ENCODE data around the gene KIF26B. TPM values are rescaled to one million over a fixed set of nuclear protein-coding genes. Genes with fewer than 3 reads are reported as not detected.
"Not testable (repeated sequence)": the region's sequence is repeated elsewhere in the genome, so short reads cannot be mapped to it uniquely, and the experiment has no call there.

KIF26B gene
- total RNA-seq, 1 donor from 2014 or later: 0.49 TPM

- Histone ChIP-seq H3K4me3 (no peak overlapping the region), H3K4me1 (no peaks in the 10 kb centered on the region), H3K27ac (no peak overlapping the region), H3K36me3 (no peaks in the 10 kb centered on the region), H3K27me3 (no peaks in the 10 kb centered on the region), H3K9me3 (no peaks in the 10 kb centered on the region)
- TF ChIP-seq POLR2AphosphoS5 (IDR thresholded peaks at IDR 0.05; ENCODE audit: insufficient read depth in 1 of 2, low read depth in 1 of 2): no peak
- TF ChIP-seq CTCF (IDR thresholded peaks at IDR 0.05): no peak
- DNase-seq (ENCODE audit: extremely low spot score in 2 of 2): no peak
- intact Hi-C loops (cut with DNase I): no loop called here
Measured at GRCh38 chr1:245730801-245731200, 576.0 kb downstream of the KIF26B start.

- intact Hi-C loops (cut with DNase I); H3K27me3 ChIP-seq; H3K9me3 ChIP-seq; H3K36me3 ChIP-seq; H3K27ac ChIP-seq; H3K4me1 ChIP-seq; H3K4me3 ChIP-seq; DNase-seq (ENCODE audit: extremely low spot score in 2 of 2): not testable (repeated sequence)
Measured at GRCh38 chr1:245740336-245740735, 585.6 kb downstream of the KIF26B start.

GRCh38 chr1:245742896-245743295 lies 588.1 kb downstream of the KIF26B start:
- Histone ChIP-seq H3K27me3 (no peaks in the 10 kb centered on the region), H3K9me3 (no peaks in the 10 kb centered on the region), H3K4me1 (peaks cover 8% of the 10 kb centered on the region), H3K36me3 (no peaks in the 10 kb centered on the region), H3K4me3 (no peak overlapping the region), H3K27ac (no peak overlapping the region)
- TF ChIP-seq CTCF (IDR thresholded peaks at IDR 0.05) (no peak), POLR2A (IDR thresholded peaks at IDR 0.05) (no peak), POLR2AphosphoS5 (IDR thresholded peaks at IDR 0.05; ENCODE audit: insufficient read depth in 1 of 2, low read depth in 1 of 2) (no peak)
- no peak for DNase-seq (ENCODE audit: extremely low spot score in 2 of 2)
- intact Hi-C loops (cut with DNase I): no loop called here

- Histone ChIP-seq H3K4me3 (no peak overlapping the region), H3K4me1 (peaks cover 2% of the 10 kb centered on the region), H3K27me3 (no peaks in the 10 kb centered on the region), H3K9me3 (no peaks in the 10 kb centered on the region), H3K36me3 (no peaks in the 10 kb centered on the region), H3K27ac (no peak overlapping the region)
- intact Hi-C loops (cut with DNase I): no loop called here
- no peak for DNase-seq (ENCODE audit: extremely low spot score in 2 of 2)
- TF ChIP-seq CTCF (IDR thresholded peaks at IDR 0.05) (no peak), POLR2AphosphoS5 (IDR thresholded peaks at IDR 0.05; ENCODE audit: insufficient read depth in 1 of 2, low read depth in 1 of 2) (no peak), POLR2A (IDR thresholded peaks at IDR 0.05) (no peak)
Measured at GRCh38 chr1:245748240-245748639, 593.5 kb downstream of the KIF26B start.

- Histone ChIP-seq H3K27ac (no peak overlapping the region), H3K4me1 (no peaks in the 10 kb centered on the region), H3K27me3 (no peaks in the 10 kb centered on the region), H3K9me3 (no peaks in the 10 kb centered on the region), H3K4me3 (no peak overlapping the region), H3K36me3 (no peaks in the 10 kb centered on the region)
- DNase-seq (ENCODE audit: extremely low spot score in 2 of 2): no peak
- intact Hi-C loops (cut with DNase I): no loop called here
- TF ChIP-seq CTCF (IDR thresholded peaks at IDR 0.05): no peak
- no peak for TF ChIP-seq POLR2AphosphoS5 (IDR thresholded peaks at IDR 0.05; ENCODE audit: insufficient read depth in 1 of 2, low read depth in 1 of 2)
- no peak for TF ChIP-seq POLR2A (IDR thresholded peaks at IDR 0.05)
Measured at GRCh38 chr1:245748646-245749045, 593.9 kb downstream of the KIF26B start.

GRCh38 chr1:245749053-245749452 lies 594.3 kb downstream of the KIF26B start:
- Histone ChIP-seq H3K27ac (no peak overlapping the region), H3K4me1 (no peaks in the 10 kb centered on the region), H3K36me3 (no peaks in the 10 kb centered on the region), H3K4me3 (no peak overlapping the region), H3K9me3 (no peaks in the 10 kb centered on the region), H3K27me3 (no peaks in the 10 kb centered on the region)
- no peak for DNase-seq (ENCODE audit: extremely low spot score in 2 of 2)
- TF ChIP-seq POLR2AphosphoS5 (IDR thresholded peaks at IDR 0.05; ENCODE audit: insufficient read depth in 1 of 2, low read depth in 1 of 2) (no peak), POLR2A (IDR thresholded peaks at IDR 0.05) (no peak), CTCF (IDR thresholded peaks at IDR 0.05) (no peak)
- intact Hi-C loops (cut with DNase I): no loop called here
